Posterior vena cava (tissue), 2 donors: ENCODE results near the gene VPS54. TPM values are rescaled to one million over a fixed set of nuclear protein-coding genes. Genes with fewer than 3 reads are reported as not detected.
"Not testable (repeated sequence)": the region's sequence is repeated elsewhere in the genome, so short reads cannot be mapped to it uniquely, and the experiment has no call there.

Experiments
- DNase-seq: peaks from one replicate; pipeline ENCODE4 v3.0.0-alpha.2; 2020; ENCODE audit warnings: low spot score
- intact Hi-C, 2 donors: fragments of 100-400 bp; cut with DNase I; formaldehyde crosslinking; loops; one replicate each; pipeline versions ENCODE4 v1.14.1 to v1.14.2; 2022 to 2023
- total RNA-seq, 2 donors: library from RNA; stranded (reverse); fragmentation: NEBNext Ultra II Directional; extraction: Animal tissue kit (Norgen Biotek cat#: 25700); gene quantifications; one replicate each; pipeline ENCODE4 v1.2.1, GENCODE V29; 2021
- donor health status: DM: yes; HTN: yes; CAD: no.
- donor health status: DM: yes; HTN: yes; CAD: no.

Gene VPS54
- total RNA-seq, 2 donors from 2014 or later, result 18.7 to 22.9 TPM

- intact Hi-C loops, result no loop called here
- no peak for DNase-seq
Observed at GRCh38 chr2:63950414-63950813, 68.8 kb downstream of the VPS54 start.

DNA sequence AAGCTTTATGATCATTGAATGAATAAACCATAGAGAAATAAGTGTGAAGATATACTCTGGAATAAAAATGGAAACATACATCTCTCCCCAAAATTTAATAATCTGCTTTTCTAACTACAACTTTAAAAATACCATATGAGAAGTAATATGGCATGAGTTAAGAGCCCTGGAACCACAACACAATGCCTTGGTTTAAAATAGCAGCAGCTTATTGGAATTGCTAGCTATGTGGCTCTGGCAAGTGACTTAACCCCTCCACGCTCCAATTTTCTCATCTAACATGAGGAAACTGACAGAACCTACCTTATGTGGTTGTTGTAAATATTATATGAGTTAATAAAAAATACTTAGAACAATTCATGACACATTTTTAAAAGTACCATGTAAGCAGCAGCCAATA, 76.4 kb downstream of the VPS54 start:
- no peak for DNase-seq
- intact Hi-C loops, result no loop called here

DNA sequence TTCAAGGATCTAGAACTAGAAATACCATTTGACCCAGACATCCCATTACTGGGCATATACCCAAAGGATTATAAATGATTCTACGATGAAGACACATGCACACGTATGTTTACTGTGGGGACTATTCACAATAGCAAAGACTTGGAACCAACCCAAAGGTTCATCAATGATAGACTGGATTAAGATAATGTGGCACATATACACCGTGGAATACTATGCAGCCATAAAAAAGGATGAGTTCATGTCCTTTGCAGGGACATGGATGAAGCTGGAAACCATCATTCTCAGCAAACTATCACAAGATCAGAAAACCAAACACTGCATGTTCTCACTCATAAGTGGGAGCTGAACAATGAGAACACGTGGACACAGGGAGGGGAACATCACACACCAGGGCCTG, 87.1 kb downstream of the VPS54 start:
- intact Hi-C loops, DNase-seq: not testable (repeated sequence)

GRCh38 chr2:63926815-63927214, 92.4 kb downstream of the VPS54 start:
- DNase-seq, result no peak
- intact Hi-C loops, result no loop called here

- intact Hi-C loops, result no loop called here
- no peak for DNase-seq
Observed at GRCh38 chr2:63914311-63914710, 104.9 kb downstream of the VPS54 start.

GRCh38 chr2:63903003-63903402, 116.2 kb downstream of the VPS54 start:
- intact Hi-C loops, result loop anchor here in 1 of 2 donors (10.0 kb wide), 1 partner anchor 652 kb away; no protein-coding TSS in a partner anchor
- no peak for DNase-seq

GRCh38 chr2:63902149-63902548, 117.1 kb downstream of the VPS54 start:
- no peak for DNase-seq
- intact Hi-C loops, result loop anchor here in 1 of 2 donors (10.0 kb wide), 1 partner anchor 653 kb away; no protein-coding TSS in a partner anchor

DNA sequence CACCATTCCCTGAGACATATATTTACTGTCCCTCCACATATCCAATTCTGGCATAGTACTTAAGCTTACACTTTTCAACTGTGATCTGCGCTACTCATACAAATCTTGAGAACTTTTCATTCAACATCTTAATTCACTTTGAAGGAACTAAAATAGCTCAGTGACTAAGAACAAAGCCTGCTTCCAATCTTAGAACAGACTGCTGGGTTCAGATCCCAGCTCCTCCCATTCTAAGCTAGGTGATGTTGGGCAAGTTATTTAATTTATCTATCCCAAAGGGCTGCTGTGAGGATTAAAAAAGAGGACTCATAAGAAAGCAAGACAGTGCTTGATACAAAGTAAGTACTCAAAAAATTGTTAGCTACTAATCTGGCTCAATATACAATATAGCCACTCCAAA, 119.6 kb downstream of the VPS54 start:
- intact Hi-C loops, result loop anchor here in 1 of 2 donors (10.0 kb wide), 1 partner anchor 655 kb away; no protein-coding TSS in a partner anchor
- DNase-seq, result no peak

DNA sequence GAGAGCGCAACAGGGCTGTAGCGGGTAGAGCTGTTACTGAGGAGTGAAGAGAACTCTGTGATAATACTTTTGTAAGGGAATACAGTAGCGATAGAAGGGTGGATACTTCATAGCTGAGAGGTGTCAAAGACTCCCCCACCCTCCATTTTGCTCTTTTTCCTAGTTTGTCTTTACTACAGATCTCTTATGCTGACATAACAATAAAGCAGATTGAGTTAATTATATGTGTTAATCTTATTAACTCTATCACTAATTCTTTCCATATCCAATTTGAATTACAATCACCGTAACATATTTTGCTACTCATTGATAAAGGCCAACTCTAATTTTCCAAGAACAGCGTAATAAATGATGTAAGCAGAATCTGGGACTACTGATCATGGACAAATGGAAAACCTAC, 120.4 kb downstream of the VPS54 start:
- DNase-seq, result no peak
- intact Hi-C loops, result no loop called here

- DNase-seq, result no peak
- intact Hi-C loops, result no loop called here
Observed at GRCh38 chr2:63894167-63894566, 125.1 kb downstream of the VPS54 start.

- no peak for DNase-seq
Observed at GRCh38 chr2:63893163-63893562, 126.1 kb downstream of the VPS54 start.

DNA sequence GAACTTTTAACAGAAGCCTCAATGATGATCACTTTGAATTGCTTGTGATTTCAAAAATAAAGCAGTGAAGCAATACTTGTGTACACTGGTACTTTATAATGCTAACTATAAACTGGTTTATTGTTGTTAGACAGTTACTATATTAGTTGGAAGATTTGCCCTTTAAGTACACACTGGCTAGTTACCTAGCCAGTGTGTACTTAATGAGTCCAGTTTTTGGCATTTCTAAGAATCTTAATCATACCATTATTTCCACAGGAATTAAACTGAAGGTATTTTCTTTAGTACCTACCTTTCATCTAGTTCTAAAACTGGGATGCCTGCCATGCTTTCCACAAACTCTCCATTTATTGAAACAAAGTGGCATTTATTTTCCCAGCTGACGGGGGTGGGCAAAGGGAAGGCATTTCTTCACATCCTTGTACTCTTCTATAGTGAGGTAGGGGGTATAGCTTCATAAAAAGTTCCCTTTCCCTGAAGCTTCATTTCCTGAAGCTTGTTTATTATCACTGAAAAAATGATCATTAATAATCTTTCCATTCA, 127.7 kb downstream of the VPS54 start:
- intact Hi-C loops, result no loop called here
- DNase-seq, result no peak

More at GRCh38 chr2:63893163-63893562, 126.1 kb downstream of the VPS54 start:
- intact Hi-C loops, result no loop called here

DNA sequence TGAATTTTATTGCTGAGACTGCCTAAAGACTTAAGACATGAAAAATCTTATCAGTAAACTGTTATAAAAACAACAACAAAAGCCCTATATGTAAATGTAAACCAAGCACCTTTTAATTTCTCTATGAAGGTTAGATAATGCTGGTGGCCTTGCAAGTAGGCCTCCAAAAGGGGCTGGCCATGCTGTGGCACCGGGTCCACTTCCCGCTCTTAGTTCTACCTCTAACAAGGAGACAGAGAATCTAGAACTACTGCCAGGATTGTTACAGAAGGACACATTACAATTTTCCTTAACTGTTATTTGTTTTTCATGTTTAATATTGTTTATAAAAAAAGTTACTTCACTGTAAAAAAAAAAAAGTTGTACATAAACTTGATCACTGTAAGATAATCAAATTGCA, 128.6 kb downstream of the VPS54 start:
- DNase-seq, result no peak
- intact Hi-C loops, result no loop called here

- intact Hi-C loops, result no loop called here
Observed at GRCh38 chr2:63888490-63889402, 130.5 kb downstream of the VPS54 start.

GRCh38 chr2:63888053-63888452, 131.2 kb downstream of the VPS54 start:
- DNase-seq, result no peak
- intact Hi-C loops, result no loop called here

More at GRCh38 chr2:63888490-63889402, 130.5 kb downstream of the VPS54 start:
- DNase-seq, result no peak

- DNase-seq, result no peak
- intact Hi-C loops, result no loop called here
Observed at GRCh38 chr2:63886445-63886844, 132.8 kb downstream of the VPS54 start.

- intact Hi-C loops, result no loop called here
- DNase-seq, result no peak
Observed at GRCh38 chr2:63882395-63883105, 136.7 kb downstream of the VPS54 start.

- no peak for DNase-seq
- intact Hi-C loops, result no loop called here
Observed at GRCh38 chr2:63881205-63881604, 138.0 kb downstream of the VPS54 start.

DNA sequence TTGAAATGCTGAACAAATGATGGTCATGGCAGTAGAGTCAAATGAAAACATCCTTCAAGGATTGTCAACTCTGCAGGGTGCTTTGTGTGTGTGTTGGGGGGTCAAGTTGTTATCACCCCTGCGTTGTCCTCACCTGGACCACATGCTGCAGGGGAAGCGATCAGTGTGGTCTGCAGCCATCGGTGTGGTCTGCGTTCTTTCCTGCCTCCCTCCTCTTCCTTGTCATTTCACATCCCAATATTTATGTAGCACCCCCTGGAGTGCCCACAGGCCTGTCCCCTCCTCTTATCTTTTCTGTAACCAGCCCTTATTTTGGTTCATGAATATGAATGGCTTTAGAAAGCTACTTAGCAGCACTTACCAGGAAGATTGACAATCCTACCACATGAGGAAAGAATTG, 138.6 kb downstream of the VPS54 start:
- no peak for DNase-seq
- intact Hi-C loops, result no loop called here

DNA sequence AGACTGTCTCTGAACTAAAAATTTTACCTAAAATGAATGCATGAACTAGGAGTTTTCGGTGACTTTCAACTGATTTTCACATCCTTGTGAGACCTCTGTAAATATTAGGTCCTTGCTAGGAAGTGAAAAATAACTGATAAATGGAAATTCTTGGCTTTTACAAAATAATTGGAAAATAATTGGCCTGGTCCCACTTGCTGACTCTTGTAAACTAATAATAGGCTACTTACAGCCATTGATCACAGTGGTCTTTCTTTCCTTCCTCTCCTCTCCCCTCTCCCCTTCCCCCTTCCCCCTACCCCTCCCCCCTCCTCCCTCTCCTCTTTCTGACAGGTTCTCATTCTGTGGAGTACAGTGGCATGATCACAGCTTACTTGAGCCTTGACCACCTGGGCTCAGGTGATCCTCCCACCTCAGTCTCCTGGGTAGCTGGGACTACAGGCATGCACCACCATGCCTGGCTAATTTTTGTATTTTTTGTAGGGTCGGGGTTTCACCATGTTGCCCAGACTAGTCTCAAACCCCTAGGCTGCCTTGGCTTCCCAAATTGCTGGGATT, 139.3 kb downstream of the VPS54 start:
- intact Hi-C loops, result no loop called here
- no peak for DNase-seq
